Smooth muscle cell (in vitro differentiated cells): ENCODE data around the gene MT1F. TPM values are rescaled to one million over a fixed set of nuclear protein-coding genes. Genes with fewer than 3 reads are reported as not detected.
A peak's percentile ranks its signal among the peaks of the same experiment; 100 is the strongest.

Experiments used
- DNase-seq: peaks from one replicate; lab custom pipeline; 2025; ENCODE audit not compliant: unreplicated experiment; lab: John Stamatoyannopoulos, UW
- H2AFZ ChIP-seq: fragments of 200-600 bp; sonication (generic); 2 replicates; pipeline ENCODE4 v1.6.0; 2016; ENCODE audit warnings: antibody characterized with exemption, low read depth, mild to moderate bottlenecking
- H3F3A ChIP-seq: fragments of 200-600 bp; sonication (generic); 2 replicates; pipeline ENCODE4 v1.6.0; 2017; ENCODE audit warnings: antibody characterized with exemption, low read depth
- H3K27ac ChIP-seq: fragments of 200-600 bp; sonication (generic); 2 replicates; pipeline ENCODE4 v1.5.1; 2016; ENCODE audit warnings: low read depth, mild to moderate bottlenecking
- H3K27me3 ChIP-seq: fragments of 200-600 bp; sonication (generic); 2 replicates; pipeline ENCODE4 v1.6.1; 2016; ENCODE audit warnings: low read depth, mild to moderate bottlenecking
- H3K36me3 ChIP-seq: fragments of 200-600 bp; sonication (generic); 2 replicates; pipeline ENCODE4 v1.5.1; 2016; ENCODE audit warnings: low read depth
- H3K4me1 ChIP-seq: fragments of 200-600 bp; sonication (generic); 2 replicates; pipeline ENCODE4 v1.5.1; 2016; ENCODE audit warnings: low read depth
- H3K4me2 ChIP-seq: fragments of 200-600 bp; sonication (generic); 2 replicates; pipeline ENCODE4 v1.6.0; 2016; ENCODE audit warnings: mild to moderate bottlenecking
- H3K4me3 ChIP-seq: fragments of 200-600 bp; sonication (generic); 2 replicates; pipeline ENCODE4 v1.5.1; 2016; ENCODE audit warnings: mild to moderate bottlenecking
- H3K79me2 ChIP-seq: fragments of 200-600 bp; sonication (generic); 2 replicates; pipeline ENCODE4 v1.6.0; 2016; ENCODE audit warnings: low read depth, mild to moderate bottlenecking
- H3K9ac ChIP-seq: fragments of 200-600 bp; sonication (generic); 2 replicates; pipeline ENCODE4 v1.6.0; 2016; ENCODE audit warnings: low read depth
- H3K9me3 ChIP-seq: fragments of 200-600 bp; sonication (generic); replicated peaks from 2 replicates; pipeline ENCODE4 v1.5.1; 2016; ENCODE audit warnings: low read depth
- H4K20me1 ChIP-seq: fragments of 200-600 bp; sonication (generic); 2 replicates; pipeline ENCODE4 v1.6.0; 2016; ENCODE audit warnings: low read depth
- CTCF ChIP-seq: fragments of 200-600 bp; sonication (generic); IDR thresholded peaks from 2 replicates; pipeline ENCODE4 v1.5.1; 2017; ENCODE audit warnings: borderline replicate concordance, mild to moderate bottlenecking, antibody characterized with exemption; ENCODE audit not compliant: insufficient read depth, poor library complexity, severe bottlenecking
- WGBS: methylation state at CpG from one replicate; pipeline ENCODE4 v1.1.7; 2016; ENCODE audit warnings: low lambda C conversion rate; 5-methylcytosine and 5-hydroxymethylcytosine counted together
- polyA plus RNA-seq: library from polyadenylated mRNA; unstranded; fragments of >200 nt; fragmentation: Nextera tagmentation; extraction: Ambion mirVana; gene quantifications from 2 replicates; pipeline ENCODE4 v1.2.1, GENCODE V29; 2016
- total RNA-seq: library from RNA; depleted of rRNA; stranded (reverse); fragments of >200 nt; gene quantifications from 2 replicates; pipeline ENCODE4 v1.2.3, GENCODE V29; 2014

MT1F gene
- total and polyA plus RNA-seq, 2 experiments from 2014 or later, result 0.50 to 5.9 TPM

GRCh38 chr16:56616608-56617211 is 41.0 kb upstream of the MT1F start:
- 33% methylated on average over 21 of the region's 23 CpGs for WGBS
- peak overlapping the region; percentile 86 for H3K4me2 ChIP-seq

GRCh38 chr16:56617212-56618085 is 40.3 kb upstream of the MT1F start:
- no peak overlapping the region for H3K9ac ChIP-seq

More at GRCh38 chr16:56616608-56617211, 41.0 kb upstream of the MT1F start:
- Histone ChIP-seq H3K4me1 (no peaks in the 10 kb centered on the region), H3K27me3 (peaks cover 42% of the 10 kb centered on the region), H3K9me3 (no peaks in the 10 kb centered on the region), H3K27ac (no peak overlapping the region), H3K4me3 (peak overlapping the region; percentile 41), H4K20me1 (no peaks in the 10 kb centered on the region), H3K36me3 (no peaks in the 10 kb centered on the region), H2AFZ (peak overlapping the region; percentile 94), H3K79me2 (no peaks in the 10 kb centered on the region), H3K9ac (no peak overlapping the region), H3F3A (no peaks in the 10 kb centered on the region)
- DNase-seq, result no peak
- TF ChIP-seq CTCF, result no peak

GRCh38 chr16:56618138-56618537 is 39.6 kb upstream of the MT1F start:
- TF ChIP-seq CTCF, result no peak
- Histone ChIP-seq H3K27me3 (peaks cover 42% of the 10 kb centered on the region), H3K9me3 (no peaks in the 10 kb centered on the region), H3K9ac (no peak overlapping the region), H3K4me3 (no peak overlapping the region), H3K4me2 (no peak overlapping the region), H3K36me3 (no peaks in the 10 kb centered on the region), H4K20me1 (no peaks in the 10 kb centered on the region), H2AFZ (no peak overlapping the region), H3K79me2 (no peaks in the 10 kb centered on the region), H3F3A (no peaks in the 10 kb centered on the region), H3K4me1 (no peaks in the 10 kb centered on the region), H3K27ac (no peak overlapping the region)
- DNase-seq, result no peak
- WGBS, result 61% methylated on average over 6 of the region's 6 CpGs

More at GRCh38 chr16:56617212-56618085, 40.3 kb upstream of the MT1F start:
- no peak for DNase-seq
- Histone ChIP-seq H3K4me2 (peak overlapping the region; percentile 86), H2AFZ (peak overlapping the region; percentile 94), H4K20me1 (no peaks in the 10 kb centered on the region), H3K36me3 (no peaks in the 10 kb centered on the region), H3K27me3 (peaks cover 42% of the 10 kb centered on the region), H3K9me3 (no peaks in the 10 kb centered on the region), H3K27ac (no peak overlapping the region), H3K4me3 (peak overlapping the region; percentile 41), H3F3A (no peaks in the 10 kb centered on the region), H3K4me1 (no peaks in the 10 kb centered on the region), H3K79me2 (no peaks in the 10 kb centered on the region)
- no peak for TF ChIP-seq CTCF
- 11% methylated on average over 34 of the region's 41 CpGs for WGBS
